ENCODE measurements around the gene SLC13A1.

DNA sequence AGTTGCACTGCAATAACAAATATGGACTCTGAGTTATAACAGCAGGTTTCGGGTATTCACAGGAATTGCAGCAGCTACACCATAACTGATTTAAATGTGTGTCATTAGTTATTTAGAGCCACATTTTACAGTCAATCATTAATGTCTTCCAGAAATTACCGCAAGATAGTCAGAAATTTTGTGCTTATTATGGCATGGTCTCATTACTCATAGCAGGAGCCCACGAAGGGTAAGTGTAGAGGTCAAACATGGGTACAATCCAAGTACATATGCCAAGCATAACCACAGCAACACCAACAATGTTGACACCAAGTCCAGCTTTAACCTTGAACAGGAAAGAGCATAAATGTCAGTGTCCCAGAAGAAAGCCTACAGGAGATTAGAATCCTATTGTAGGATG, 84.4 kb downstream of the SLC13A1 start:
- TF ChIP-seq, protein P1, sequence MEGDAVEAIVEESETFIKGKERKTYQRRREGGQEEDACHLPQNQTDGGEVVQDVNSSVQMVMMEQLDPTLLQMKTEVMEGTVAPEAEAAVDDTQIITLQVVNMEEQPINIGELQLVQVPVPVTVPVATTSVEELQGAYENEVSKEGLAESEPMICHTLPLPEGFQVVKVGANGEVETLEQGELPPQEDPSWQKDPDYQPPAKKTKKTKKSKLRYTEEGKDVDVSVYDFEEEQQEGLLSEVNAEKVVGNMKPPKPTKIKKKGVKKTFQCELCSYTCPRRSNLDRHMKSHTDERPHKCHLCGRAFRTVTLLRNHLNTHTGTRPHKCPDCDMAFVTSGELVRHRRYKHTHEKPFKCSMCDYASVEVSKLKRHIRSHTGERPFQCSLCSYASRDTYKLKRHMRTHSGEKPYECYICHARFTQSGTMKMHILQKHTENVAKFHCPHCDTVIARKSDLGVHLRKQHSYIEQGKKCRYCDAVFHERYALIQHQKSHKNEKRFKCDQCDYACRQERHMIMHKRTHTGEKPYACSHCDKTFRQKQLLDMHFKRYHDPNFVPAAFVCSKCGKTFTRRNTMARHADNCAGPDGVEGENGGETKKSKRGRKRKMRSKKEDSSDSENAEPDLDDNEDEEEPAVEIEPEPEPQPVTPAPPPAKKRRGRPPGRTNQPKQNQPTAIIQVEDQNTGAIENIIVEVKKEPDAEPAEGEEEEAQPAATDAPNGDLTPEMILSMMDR (IDR thresholded peaks at IDR 0.05; ENCODE audit: low read depth, low read length, poor library complexity, severe bottlenecking) = no peak
- TF ChIP-seq EZH2phosphoT487 (IDR thresholded peaks at IDR 0.05; ENCODE audit: borderline replicate concordance, low read length) = no peak

Measured in DOHH2 (cell line).